Activated naive CD8-positive, alpha-beta T cell treated with anti-CD3 and anti-CD28 coated beads, Interleukin-2, amount 50 U/mL, for 16 hours (primary cell): ENCODE results near the gene LIPT2.

Source experiments
- DNase-seq: peaks from one replicate; pipeline ENCODE4 v3.0.0-alpha.2; 2020; ENCODE audit warnings: low read depth, low spot score

Gene LIPT2

DNA sequence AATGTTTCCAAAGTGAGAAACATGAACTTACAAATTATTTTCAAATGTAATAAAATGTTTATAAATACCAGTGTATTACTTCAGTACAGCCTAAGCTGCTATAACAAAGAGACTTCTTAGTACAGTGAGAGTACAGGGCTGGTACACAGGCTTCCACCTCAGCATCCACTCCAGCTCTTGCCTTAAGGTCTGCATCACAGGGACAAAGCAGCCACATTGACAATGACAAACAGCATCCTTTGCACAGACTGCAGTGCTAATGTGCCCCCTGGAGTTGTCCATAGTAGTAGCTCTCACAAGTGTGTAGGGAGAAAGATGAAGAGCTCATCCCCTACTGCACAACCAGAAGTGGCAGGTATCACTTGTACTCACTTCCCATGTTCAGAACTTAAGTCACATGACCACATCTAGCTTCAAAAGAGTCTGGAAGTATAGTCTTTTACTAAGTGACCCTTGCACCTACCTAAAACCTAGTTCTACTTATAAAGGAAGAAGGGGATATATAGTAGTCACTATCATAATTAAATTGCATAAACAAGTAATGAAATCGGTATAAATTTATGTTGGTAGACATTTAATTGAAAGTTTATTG lies 10.7 kb upstream of the LIPT2 start:
- no peak for DNase-seq

DNA sequence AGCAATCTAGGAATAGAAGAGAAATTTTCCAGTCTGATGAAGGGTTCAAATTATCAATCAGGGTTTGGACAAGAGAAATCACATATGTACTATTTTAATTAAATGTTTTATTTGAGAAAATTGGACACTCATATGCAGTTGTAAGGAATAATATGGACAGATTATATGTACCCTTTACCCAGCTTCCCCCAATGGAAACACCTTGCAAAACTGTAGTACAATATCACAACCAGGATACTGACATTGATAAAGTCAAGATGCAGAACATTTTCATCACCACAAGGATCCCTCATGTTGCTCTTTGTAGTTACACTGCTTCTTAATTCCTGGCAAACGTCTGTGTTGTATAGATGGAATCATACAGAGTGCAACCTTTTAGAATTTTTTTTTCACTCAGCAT lies 1.4 kb upstream of the LIPT2 start:
- DNase-seq = no peak

DNA sequence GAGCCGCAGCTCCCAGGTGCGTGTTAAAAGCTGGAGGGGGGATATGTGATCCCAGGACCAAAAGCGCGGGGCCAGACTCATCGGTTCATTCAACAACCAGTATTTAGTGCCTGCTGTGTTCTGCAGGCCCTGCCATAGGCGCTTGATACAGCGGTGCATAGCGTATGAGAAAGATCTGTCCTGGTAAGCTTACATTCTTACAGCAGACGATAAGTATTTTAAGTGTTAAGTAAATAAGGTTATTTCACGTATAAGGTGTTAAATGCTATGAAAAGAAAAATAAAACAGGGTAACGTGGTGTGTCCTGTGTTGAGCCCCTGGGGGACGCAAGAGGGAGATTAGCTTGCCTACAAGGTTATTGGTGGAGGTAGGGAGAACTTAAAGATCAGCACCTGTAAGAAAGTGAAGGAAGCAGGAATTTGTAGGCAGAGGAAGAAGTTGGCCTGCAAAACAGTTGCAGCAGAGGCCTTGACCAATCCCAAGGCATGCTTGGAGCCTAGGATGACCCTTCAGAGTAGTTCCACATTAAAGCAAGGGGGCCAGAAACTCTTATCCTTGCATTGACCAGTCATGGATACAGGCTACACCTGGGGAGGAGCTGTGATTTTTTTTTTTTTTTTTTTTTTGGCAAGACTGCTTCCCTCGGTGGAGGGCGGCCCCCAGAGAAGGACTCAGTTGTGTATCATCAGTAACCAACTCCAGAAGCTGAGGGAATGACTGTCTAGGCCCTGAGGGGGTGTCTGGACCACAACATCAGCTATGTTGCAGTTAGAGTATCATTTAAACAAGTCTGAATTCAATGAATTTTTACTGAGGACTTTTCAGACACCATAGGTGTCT lies 487 bp upstream of the LIPT2 start:
- no peak for DNase-seq

DNA sequence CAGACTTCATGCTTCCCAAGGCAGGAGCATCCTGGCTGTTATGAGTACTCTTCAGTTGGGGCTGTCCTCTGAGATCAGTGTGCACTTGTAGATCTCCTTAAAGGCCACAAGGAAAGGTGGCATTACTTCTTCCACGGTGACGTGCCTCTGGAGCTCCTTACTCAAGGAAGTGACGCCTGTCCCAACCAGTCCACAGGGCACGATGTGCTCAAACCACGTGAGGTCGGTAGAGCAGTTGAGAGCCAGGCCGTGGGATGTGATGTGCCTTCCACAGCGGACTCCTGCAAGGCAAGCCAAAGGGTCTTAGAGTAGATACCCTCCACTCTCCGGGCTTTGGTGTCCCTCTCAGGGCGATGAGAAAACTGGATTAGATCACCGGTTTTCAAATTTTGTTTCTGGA lies 1.4 kb downstream of the LIPT2 start:
- DNase-seq = no peak

GRCh38 chr11:74490941-74491340 lies 2.6 kb downstream of the LIPT2 start:
- no peak for DNase-seq

- no peak for DNase-seq
Measured at GRCh38 chr11:74487875-74488274, 5.6 kb downstream of the LIPT2 start.

DNA sequence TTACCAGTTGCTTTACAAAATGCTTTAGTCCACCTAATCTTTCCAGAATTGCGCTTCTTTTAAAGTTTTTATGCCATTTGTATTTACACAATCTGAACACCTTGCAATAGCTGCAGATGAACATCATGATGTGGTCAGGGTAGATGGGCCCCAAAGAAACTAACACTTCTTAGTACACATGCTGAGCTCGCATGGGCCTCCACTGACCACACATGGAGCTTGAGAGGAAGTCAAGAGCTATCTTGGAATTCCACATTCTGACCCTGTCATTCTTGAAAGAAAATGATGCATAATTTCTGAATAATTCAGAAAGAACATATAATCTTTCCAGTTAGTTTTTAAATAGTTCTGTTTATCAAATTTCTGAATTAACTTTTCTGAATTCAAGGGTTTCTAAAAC lies 7.7 kb downstream of the LIPT2 start:
- DNase-seq = no peak

GRCh38 chr11:74480688-74481417 lies 12.7 kb downstream of the LIPT2 start:
- no peak for DNase-seq

- no peak for DNase-seq
Measured at GRCh38 chr11:74479732-74480123, 13.8 kb downstream of the LIPT2 start.

GRCh38 chr11:74478877-74479731 lies 14.4 kb downstream of the LIPT2 start:
- DNase-seq = no peak

- DNase-seq = no peak
Measured at GRCh38 chr11:74476536-74476935, 17.0 kb downstream of the LIPT2 start.

- DNase-seq = no peak
Measured at GRCh38 chr11:74474316-74474715, 19.2 kb downstream of the LIPT2 start.

- DNase-seq = no peak
Measured at GRCh38 chr11:74473382-74474173, 19.9 kb downstream of the LIPT2 start.

DNA sequence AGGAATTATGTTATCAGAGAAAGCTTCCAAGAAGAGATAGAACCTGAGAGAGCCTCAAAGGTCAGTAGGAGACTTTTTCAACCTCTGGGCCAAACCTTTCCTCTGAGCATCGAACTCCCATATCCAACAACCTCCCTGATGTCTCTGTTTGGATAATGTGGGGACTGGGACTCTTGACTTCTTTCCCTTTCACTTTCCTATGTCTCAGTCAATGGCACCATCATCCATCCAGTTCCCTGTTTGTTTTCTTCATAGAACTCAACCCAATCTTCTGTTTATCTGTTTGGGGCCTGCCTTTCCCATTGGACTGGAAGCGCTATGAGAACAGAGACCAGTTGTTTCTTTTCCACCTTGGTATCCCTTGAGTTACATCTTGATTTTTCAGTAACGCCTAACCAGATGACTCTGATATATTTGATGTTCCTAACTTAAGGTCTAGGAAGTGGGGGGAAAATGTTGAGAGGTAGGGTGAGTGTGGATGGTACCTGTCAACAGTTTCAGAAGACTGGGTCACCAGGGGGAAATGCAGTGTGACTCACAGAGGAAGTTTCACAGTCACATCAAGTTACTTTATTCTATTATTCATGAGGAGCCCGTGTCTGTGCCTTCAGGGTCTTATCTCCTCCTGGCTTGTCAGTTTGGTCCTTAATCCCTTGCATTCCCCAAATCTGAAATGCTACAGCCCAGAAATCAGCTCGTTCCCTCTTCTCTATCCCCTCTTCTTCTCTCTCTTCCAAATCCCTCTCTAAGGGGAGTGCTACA lies 21.7 kb downstream of the LIPT2 start:
- DNase-seq = no peak

GRCh38 chr11:74471037-74471436 lies 22.5 kb downstream of the LIPT2 start:
- no peak for DNase-seq

DNA sequence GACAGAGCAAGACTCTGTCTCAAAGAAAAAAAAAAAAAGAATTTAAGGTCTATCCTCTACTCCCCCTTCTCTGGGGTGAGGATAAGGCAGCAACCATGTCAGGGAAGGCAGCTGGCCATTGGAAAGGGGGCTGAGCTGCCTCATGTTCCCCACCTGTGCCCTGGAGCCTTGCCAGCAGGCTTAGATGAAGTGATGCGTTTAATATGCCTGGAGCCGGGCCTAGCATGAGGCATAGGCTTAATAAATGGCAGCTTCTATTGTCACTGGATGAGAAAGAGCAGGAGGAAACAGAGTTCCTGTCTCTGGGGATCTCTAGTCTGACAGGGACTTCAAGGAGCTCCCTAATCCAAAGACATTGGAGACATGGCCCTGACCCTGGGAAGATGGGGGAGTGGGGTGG lies 23.0 kb downstream of the LIPT2 start:
- DNase-seq = no peak

GRCh38 chr11:74468936-74469335 lies 24.6 kb downstream of the LIPT2 start:
- DNase-seq = no peak

DNA sequence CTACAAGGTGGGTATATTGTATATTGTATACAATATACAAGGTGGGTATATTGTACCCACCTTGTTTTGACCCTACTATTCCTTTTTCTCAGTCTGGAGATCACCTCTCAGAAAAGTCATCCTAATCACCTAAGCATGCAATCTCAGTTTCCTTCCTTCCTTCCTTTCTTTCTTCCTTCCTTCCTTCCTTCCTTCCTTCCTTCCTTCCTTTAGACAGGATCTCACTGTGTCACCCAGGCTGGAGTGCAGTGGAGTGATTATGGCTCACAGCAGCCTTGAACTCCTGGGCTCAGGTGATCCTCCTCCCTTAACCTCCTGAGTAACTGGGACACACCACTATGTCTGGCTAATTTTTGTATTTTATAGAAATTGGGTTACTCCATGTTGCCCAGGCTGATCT lies 25.0 kb downstream of the LIPT2 start:
- no peak for DNase-seq

- DNase-seq = no peak
Measured at GRCh38 chr11:74468058-74468457, 25.5 kb downstream of the LIPT2 start.
